HUES64 (cell line): ENCODE data around the gene SKA2.
A peak's percentile ranks its signal among the peaks of the same experiment; 100 is the strongest.

ENCODE experiments used
- H3K27ac ChIP-seq: 2 replicates; pipeline ENCODE4 v1.7.0; 2013; ENCODE audit warnings: low read depth, low read length, inconsistent platforms
- H3K27me3 ChIP-seq: 2 replicates; pipeline ENCODE4 v1.6.1; 2013; ENCODE audit warnings: mild to moderate bottlenecking, low read length; ENCODE audit not compliant: insufficient read depth
- H3K36me3 ChIP-seq: 2 replicates; pipeline ENCODE4 v1.6.1; 2013; ENCODE audit warnings: mild to moderate bottlenecking, low read length; ENCODE audit not compliant: insufficient read depth
- H3K4me1 ChIP-seq: 2 replicates; pipeline ENCODE4 v1.6.1; 2013; ENCODE audit warnings: mild to moderate bottlenecking, low read length, moderate library complexity; ENCODE audit not compliant: insufficient read depth
- H3K4me3 ChIP-seq: 2 replicates; pipeline ENCODE4 v1.5.1; 2013; ENCODE audit warnings: mild to moderate bottlenecking, low read length, moderate library complexity
- H3K9ac ChIP-seq: 2 replicates; pipeline ENCODE4 v1.6.1; 2013; ENCODE audit warnings: mild to moderate bottlenecking, low read depth, low read length
- H3K9me3 ChIP-seq: 2 replicates; pipeline ENCODE4 v1.6.1; 2013; ENCODE audit warnings: low read depth, low read length; ENCODE audit not compliant: insufficient read depth
- WGBS: fragments of 150-250, 120-280 bp; methylation state at CpG from one replicate; pipeline ENCODE4 v1.1.7; 2013; ENCODE audit warnings: missing lambda C conversion rate; 5-methylcytosine and 5-hydroxymethylcytosine counted together

Gene SKA2

DNA sequence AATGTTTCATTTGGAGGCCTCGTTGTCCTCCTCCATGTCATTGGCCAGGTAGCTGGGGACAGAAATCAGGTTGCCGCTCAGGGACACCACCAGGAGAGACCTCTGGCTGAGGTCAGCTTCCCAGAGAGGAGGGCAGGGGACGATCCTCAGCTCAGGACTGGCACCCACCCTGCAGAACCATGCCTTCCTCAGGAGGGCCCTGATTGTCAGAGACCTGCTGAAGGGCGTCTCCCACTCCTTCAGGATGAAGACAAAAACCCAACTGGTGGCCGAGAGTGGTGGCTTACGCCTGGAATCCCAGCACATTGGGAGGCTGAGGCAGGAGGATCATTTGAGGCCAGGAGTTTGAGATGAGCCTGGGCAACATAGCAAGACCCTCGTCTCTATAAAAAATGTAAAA is 20.1 kb upstream of the SKA2 start:
- no peaks in the 10 kb centered on the region for H3K27me3 ChIP-seq
- H3K27ac ChIP-seq, result no peak overlapping the region
- H3K4me1 ChIP-seq, result no peaks in the 10 kb centered on the region
- H3K9ac ChIP-seq, result no peak overlapping the region
- H3K4me3 ChIP-seq, result no peak overlapping the region
- WGBS, result 95% methylated on average over 7 of the region's 7 CpGs
- H3K36me3 ChIP-seq, result peaks cover 41% of the 10 kb centered on the region
- H3K9me3 ChIP-seq, result no peaks in the 10 kb centered on the region

GRCh38 chr17:59174671-59175070 is 19.7 kb upstream of the SKA2 start:
- 93% methylated on average over 11 of the region's 11 CpGs for WGBS
- Histone ChIP-seq H3K4me3 (no peak overlapping the region), H3K27me3 (no peaks in the 10 kb centered on the region), H3K4me1 (no peaks in the 10 kb centered on the region), H3K9me3 (no peaks in the 10 kb centered on the region), H3K9ac (no peak overlapping the region), H3K27ac (no peak overlapping the region), H3K36me3 (peaks cover 45% of the 10 kb centered on the region)

DNA sequence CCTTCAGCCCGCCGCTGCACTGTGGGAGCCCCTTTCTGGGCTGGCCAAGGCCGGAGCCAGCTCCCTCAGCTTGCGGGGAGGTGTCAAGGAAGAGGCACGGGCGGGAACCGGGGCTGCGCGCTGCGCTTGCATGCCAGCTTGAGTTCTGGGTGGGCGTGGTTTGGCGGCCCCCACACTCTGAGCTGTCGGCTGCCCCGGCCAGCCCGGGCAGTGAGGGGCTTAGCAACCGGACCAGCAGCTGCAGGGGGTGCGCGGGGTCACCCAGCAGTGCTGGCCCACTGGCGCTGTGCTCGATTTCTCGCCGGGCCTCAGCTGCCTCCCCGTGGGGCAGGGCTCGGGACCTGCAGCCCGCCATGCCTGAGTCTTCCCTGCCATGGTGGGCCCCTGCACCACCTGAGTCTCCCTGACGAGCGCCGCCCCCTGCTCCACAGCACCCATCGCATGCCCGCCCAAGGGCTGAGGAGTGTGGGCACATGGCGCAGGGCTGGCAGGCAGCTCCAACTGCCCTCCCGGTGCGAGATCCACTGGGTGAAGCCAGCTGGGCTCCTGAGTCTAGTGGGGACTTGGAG is 17.5 kb upstream of the SKA2 start:
- H3K36me3 ChIP-seq, result peaks cover 50% of the 10 kb centered on the region

GRCh38 chr17:59167571-59168001 is 12.6 kb upstream of the SKA2 start:
- Histone ChIP-seq H3K4me3 (no peak overlapping the region), H3K27me3 (no peaks in the 10 kb centered on the region), H3K4me1 (peaks cover 4% of the 10 kb centered on the region), H3K27ac (no peak overlapping the region), H3K36me3 (peaks cover 32% of the 10 kb centered on the region), H3K9me3 (no peaks in the 10 kb centered on the region), H3K9ac (no peak overlapping the region)
- 82% methylated on average over 2 of the region's 2 CpGs for WGBS

More for the DNA sequence above, 17.5 kb upstream of the SKA2 start:
- 97% methylated on average over 33 of the region's 33 CpGs for WGBS
- no peak overlapping the region for H3K27ac ChIP-seq
- H3K9ac ChIP-seq, result no peak overlapping the region
- H3K9me3 ChIP-seq, result no peaks in the 10 kb centered on the region
- H3K27me3 ChIP-seq, result no peaks in the 10 kb centered on the region
- H3K4me1 ChIP-seq, result no peaks in the 10 kb centered on the region
- no peak overlapping the region for H3K4me3 ChIP-seq

DNA sequence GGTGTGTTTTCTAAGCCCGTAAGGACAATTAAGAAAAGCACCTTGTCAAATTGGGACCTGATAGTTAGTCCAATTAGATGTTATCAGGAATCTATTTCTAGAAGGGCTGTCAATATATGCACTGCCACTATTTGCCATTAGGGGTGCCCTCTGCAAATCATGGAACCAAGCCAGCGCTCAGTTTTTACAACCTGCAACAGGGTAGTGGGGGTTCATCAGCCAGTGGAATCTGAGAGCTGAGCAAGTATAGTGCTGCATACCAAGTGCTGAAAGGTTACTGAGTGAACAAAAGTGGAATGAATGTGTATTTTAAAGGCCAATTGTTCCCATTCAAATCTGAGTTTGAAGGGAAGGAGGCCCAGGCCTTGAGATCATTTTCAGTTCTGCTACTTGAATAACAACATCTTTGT is 11.0 kb upstream of the SKA2 start:
- Histone ChIP-seq H3K4me1 (peaks cover 4% of the 10 kb centered on the region), H3K27ac (peak overlapping the region; percentile 66; the same call in 1 of the 2 replicates), H3K9me3 (no peaks in the 10 kb centered on the region), H3K27me3 (no peaks in the 10 kb centered on the region), H3K36me3 (peaks cover 20% of the 10 kb centered on the region), H3K4me3 (no peak overlapping the region), H3K9ac (no peak overlapping the region)
- WGBS, result 73% methylated on average over 2 of the region's 2 CpGs

- Histone ChIP-seq H3K27me3 (no peaks in the 10 kb centered on the region), H3K9me3 (no peaks in the 10 kb centered on the region), H3K36me3 (peaks cover 9% of the 10 kb centered on the region; the same call in 1 of the 2 replicates), H3K27ac (no peak overlapping the region), H3K4me3 (no peak overlapping the region), H3K4me1 (peaks cover 8% of the 10 kb centered on the region), H3K9ac (no peak overlapping the region)
- 92% methylated on average over 2 of the region's 2 CpGs for WGBS
Observed at GRCh38 chr17:59161477-59161876, 6.5 kb upstream of the SKA2 start.

DNA sequence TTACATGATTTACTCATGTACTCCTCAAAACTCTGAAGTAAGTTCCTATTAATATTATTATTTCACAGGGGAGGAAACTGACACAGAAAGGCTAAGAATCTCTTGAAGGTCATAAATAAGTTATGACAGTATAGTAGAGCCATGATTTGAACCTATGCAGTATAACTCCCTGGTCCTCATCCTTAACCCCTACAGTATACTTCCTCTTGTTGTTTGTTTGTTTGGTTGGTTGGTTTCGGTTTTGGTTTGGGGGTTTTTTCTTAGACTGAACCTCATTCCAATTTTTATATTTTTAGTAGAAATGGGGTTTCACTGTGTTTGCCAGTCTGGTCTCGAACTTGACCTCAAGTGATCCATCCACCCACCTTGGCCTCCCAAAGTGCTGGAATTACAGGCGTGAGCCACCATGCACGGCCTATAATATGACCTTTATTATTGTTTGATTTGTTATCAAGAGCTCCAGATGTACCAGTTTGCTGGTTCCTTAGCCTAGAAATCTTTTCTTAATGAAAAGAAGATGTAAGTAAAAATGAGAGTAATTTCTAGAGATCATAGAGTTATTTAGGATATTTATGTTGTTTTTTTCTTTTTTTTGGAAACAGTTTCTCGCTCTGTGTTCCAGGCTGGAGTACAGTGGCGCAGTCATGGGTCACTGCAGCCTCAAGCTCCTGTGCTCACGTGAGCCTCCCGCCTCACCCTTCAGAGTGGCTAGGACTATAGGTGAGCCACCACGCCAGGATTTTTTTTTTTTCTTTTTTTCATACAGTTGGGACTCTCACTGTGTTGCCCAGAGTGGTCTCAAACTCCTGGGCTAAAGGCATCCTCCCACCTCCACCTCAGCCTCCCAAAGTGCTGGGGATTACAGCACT is 5.4 kb upstream of the SKA2 start:
- no peak overlapping the region for H3K4me3 ChIP-seq
- peaks cover 4% of the 10 kb centered on the region; the same call in 1 of the 2 replicates for H3K4me1 ChIP-seq
- no peaks in the 10 kb centered on the region for H3K27me3 ChIP-seq
- H3K27ac ChIP-seq, result no peak overlapping the region
- no peak overlapping the region for H3K9ac ChIP-seq
- no peaks in the 10 kb centered on the region for H3K9me3 ChIP-seq
- WGBS, result 92% methylated on average over 8 of the region's 9 CpGs
- peaks cover 9% of the 10 kb centered on the region; the same call in 1 of the 2 replicates for H3K36me3 ChIP-seq

- H3K4me3 ChIP-seq, result peak within 1 kb of the TSS; percentile 87
- no peaks in the 10 kb centered on the region for H3K9me3 ChIP-seq
- under 1% methylated on average over 25 of the region's 25 CpGs for WGBS
- peaks cover 2% of the 10 kb centered on the region; the same call in 1 of the 2 replicates for H3K36me3 ChIP-seq
- peaks cover 28% of the 10 kb centered on the region for H3K4me1 ChIP-seq
- H3K9ac ChIP-seq, result peak within 1 kb of the TSS; percentile 98
- H3K27ac ChIP-seq, result peak within 1 kb of the TSS; percentile 98
- no peaks in the 10 kb centered on the region for H3K27me3 ChIP-seq
Observed at GRCh38 chr17:59155439-59156177, 622 bp upstream of the SKA2 start, which contains the start of gene PRR11. PRR11 (plus strand) TSS chr17:59155746; CDS start chr17:59169753, 14,007 bp downstream.

DNA sequence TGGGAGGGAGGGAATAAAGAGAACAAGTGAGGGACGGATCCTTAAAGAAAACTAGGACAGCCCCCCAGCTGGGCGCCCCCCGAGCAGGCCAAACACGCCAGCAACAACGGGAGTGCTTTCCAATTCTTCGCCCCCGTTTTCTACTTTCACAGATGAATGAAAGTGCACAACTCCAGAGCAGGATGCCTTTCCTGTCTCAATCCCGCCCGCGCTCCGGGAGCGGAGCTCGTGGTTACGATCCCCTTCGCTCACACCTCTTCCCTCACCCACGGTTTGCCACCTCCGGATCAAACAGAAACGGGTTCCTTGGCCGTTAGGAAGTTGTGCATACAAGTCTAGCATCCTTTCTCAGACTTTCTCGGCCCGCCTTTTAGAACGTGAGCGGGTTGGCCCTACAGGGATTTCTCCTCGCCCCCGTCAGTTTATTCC is 680 bp downstream of the SKA2 start:
- H3K9me3 ChIP-seq, result no peaks in the 10 kb centered on the region
- WGBS, result 0% methylated on average over 25 of the region's 25 CpGs
- H3K27me3 ChIP-seq, result no peaks in the 10 kb centered on the region
- H3K9ac ChIP-seq, result peak overlapping the region; percentile 98
- peak overlapping the region; percentile 87 for H3K4me3 ChIP-seq
- H3K36me3 ChIP-seq, result peaks cover 3% of the 10 kb centered on the region; the same call in 1 of the 2 replicates
- H3K27ac ChIP-seq, result peak overlapping the region; percentile 98
- peaks cover 28% of the 10 kb centered on the region for H3K4me1 ChIP-seq

GRCh38 chr17:59152925-59153324 is 2.1 kb downstream of the SKA2 start:
- Histone ChIP-seq H3K4me1 (peaks cover 28% of the 10 kb centered on the region), H3K27me3 (no peaks in the 10 kb centered on the region), H3K4me3 (peak overlapping the region; percentile 87), H3K27ac (no peak overlapping the region), H3K9ac (peak overlapping the region; percentile 98; the same call in 1 of the 2 replicates), H3K9me3 (no peaks in the 10 kb centered on the region), H3K36me3 (peaks cover 3% of the 10 kb centered on the region; the same call in 1 of the 2 replicates)
- 63% methylated on average over 1 of the region's 1 CpG for WGBS
